KBM-7 (cell line): ENCODE measurements around the gene PSAT1.

ENCODE experiments used
- DNase-seq: peaks from one replicate; pipeline ENCODE4 v3.0.0-alpha.2; 2015
- in situ Hi-C: fragments of 300-500 bp; cut with MboI; formaldehyde crosslinking; loops from 2 replicates; pipeline ENCODE4 v1.14.3; 2020; ENCODE audit warnings: low sequenced_read_pairs, low pct_unique_long_range_greater_than_20kb, mixed read lengths

Gene PSAT1

DNA sequence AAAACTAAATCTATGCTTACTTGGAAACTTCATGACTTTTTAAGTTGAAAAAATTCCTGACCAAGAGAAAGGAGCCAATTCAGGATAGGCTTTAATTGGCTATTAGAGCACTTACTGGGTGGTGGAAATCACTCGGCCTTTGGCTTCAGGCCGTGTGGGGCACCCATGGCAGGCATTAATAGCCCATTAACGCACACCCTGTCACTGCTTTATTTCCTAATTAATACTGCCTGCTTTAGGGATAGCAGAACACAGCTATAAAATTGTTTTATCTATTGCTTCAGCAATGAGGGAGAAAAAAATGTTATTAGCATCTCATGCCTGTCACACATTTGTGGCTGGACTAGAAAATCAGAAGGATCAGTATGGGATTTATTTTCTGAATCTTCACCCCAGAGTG lies 58.1 kb downstream of the PSAT1 start:
- in situ Hi-C loops = no loop called here
- DNase-seq = no peak

DNA sequence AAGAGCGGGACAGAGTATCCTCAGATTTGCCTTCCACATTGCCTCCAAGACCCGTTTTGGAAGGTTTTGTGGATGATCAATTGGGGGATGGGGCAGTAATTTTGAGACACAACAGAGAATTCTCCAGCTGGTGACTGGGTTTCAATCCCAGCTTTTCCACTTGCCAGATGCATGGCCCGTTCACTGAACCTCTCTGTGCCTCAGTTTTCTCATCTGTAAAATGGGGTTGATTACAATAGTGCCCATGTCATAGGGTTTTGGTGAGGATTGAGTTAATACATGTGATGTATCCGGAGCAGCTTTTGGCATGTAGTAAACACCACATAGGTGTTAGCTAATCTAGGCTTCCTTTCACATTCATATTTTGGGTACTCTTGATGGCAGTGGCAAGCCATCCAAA lies 59.7 kb downstream of the PSAT1 start:
- no peak for DNase-seq
- in situ Hi-C loops = no loop called here

DNA sequence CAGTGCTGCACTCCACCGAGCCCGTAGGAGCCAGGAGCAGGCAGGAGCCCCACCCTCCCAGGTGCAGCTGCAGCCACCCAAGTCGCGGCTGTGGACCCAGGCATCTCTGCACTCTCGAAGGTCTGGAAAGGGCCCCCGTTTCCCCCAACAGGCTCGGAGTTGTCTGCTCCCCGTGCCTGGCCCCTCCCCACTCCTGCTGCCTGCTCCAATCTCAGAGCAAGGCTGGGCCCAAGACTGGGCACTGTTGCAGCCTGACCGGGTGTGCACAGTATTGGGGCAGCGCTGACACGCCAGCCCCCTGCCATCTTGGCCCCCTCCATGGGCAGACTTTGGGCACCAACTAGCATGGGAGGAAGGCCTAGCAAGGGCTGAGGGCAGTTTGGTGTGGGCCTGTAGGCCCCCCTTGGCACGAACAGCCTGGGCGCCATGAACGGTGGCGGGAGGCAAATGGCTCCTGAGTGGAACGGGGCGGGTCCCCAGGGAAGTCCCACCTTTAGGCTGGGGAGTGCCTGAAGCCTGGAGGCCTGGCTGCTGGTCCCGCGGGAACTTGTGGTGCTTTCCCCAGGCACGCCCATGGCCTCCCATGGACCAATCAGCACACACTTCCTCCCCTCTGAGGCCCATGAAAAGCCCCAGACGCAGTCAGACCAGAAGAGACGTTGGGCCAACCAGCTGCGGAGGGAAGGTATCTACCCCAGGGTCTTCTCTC lies 60.4 kb downstream of the PSAT1 start:
- no peak for DNase-seq
- in situ Hi-C loops = no loop called here

DNA sequence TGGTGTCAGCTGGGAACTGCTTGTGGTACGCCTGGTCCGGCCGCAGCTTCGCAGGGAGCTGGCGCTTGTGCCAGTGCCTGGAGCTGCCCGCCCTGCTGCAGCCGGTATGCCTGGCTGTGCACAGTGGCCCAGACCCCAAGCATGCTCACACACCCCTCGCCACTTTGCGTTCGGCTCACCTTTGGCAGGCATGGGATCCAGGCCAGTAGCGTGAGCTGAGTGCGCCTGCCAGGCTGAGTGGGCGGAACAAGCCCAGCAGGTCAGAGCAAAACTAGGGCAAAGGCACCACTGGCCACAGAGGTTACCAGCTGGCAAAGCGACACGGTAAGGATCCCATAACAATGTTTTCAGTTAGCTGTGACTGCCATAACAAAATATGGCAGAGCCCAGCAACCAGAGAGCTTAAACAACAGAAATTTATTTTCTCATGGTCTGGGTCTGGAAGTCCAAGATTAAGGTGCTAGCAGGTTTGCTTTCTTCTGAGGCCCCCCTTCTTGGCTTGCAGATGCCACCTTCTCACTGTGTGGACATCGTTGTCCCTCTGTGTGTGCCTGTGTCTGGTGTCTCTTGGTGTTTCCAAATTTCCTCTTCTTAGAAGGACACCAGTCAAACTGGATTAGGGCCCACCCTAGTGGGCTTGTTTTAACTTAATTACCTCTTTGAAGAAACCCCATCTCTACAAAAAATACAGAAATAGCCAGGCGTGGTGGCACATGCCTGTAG lies 61.6 kb downstream of the PSAT1 start:
- in situ Hi-C loops = no loop called here

DNA sequence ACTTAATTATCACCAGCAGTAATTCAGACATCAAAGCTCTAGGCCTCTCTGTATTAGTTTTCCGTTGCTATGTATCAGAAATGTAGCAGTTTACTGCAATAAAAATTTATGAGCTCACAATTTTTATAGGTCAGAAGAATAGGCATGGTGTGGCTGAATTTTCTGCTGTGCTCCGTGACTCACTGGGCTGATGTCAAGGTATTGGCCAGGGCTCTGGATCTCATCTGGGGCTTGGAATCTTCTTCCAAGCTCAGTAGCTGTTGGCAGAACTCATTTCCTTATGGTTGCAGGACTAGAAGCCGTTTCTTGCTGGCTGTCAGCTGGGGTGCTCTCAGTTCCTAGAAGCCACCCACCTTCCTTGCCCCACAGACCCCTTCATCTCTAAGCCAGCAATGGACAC lies 66.3 kb downstream of the PSAT1 start:
- DNase-seq = no peak
- in situ Hi-C loops = no loop called here

More for the DNA sequence above, 61.6 kb downstream of the PSAT1 start:
- DNase-seq = no peak

DNA sequence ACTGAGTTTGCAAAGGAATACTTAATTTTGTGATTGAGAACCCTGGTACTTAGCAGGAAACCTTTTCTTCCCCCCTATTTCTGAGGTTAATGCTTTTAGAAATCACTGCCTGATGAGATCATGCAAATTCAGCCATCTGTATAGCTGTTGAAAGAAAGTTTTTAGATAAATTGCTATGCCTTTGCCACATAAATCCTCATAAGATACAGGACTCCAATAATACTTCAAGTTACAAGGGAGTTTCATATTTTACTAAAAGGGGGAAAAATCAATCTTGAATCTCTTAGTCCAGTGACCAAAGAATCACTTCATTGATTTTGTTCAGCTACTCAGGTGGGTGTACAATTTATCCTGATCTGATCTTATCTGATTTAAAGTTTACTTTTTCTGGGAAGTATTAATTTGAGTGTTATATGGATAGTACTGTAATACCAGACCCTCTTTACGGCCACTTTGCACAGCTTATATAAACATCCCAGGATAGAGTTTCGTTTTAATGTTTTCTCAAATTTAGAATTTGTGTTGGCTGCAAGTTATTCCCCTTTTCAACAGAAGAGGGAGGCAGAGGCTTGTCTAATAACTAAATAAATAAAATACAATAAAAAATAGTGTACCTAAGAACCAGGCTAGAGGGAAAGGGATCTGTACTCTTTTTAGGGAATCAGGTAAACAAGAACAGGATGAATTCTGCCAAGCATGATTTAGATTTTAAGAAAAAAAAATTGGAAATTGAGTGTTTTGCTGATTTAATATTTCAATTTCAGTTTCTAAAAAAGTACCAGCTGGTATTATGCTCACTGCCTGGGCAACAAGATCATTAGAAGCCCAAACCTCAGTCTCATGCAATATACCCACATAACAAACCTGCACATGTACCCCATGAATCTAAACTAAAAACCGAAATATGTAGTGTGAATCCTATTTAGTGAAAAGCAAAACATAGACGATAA lies 69.1 kb downstream of the PSAT1 start:
- in situ Hi-C loops = no loop called here
- DNase-seq = peak; percentile 22

DNA sequence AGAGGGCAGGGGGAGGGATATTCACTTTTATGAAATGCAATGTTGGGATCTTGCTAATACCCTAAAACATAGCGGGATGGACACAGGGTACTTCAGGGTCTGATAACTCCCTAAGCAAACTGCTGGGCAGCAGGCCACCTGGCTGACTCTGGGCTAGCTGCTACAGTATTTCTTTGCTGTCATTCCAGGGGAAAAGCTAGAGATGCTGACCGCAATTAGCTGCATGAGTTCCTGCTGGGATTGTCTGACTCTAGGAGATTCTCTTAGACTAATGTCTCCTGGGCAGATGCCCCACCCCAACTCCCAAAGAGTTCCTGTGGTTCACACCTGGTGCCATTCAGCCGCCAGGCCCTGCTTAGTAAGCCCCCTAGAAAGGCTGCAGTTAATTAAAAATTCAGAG lies 69.9 kb downstream of the PSAT1 start:
- in situ Hi-C loops = no loop called here
- DNase-seq = no peak

DNA sequence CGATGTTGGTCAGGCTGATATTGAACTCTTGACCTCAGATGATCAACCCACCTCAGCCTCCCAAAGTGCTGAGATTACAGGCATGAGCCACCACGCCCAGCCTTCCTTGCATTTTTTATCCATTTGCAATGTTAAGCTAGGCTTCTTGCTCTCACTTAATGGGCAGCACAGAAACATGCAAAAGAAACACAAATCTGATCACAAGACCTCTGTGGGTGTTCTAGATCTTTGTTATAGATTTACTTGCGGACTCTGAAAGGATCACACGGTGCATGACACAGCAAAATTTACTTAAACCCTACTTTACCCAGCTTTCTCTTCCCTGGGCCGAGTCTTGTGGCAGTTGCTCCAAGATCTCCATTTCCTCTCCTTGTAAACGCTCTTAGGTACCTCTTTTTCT lies 71.3 kb downstream of the PSAT1 start:
- in situ Hi-C loops = no loop called here
- no peak for DNase-seq

DNA sequence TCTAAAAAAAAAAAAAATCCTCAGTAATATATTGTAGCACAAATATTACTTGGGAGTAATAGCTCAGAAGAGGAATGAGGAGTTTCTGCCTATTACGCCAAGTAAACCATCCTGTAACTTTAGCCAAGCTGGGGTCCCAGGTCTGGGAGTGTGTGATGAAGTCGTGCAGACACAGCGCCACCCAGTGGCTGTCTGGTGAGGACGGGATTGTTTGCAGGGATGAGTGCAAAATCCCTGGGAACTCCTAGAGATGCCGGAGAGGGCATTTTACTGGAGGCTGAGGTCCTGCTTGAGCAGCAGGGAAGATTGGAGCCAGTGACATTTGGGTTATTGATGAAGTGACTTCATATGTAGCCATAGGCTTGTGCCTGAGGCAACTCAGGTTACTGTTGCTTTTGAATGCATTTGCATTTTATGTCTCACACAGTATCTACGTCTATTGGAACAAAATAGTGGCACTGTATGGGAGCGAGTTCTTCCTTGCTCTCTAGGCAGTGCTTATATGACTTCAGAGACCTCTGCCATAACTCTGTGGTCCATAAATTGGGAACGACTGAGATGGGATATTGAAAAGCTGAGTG lies 72.8 kb downstream of the PSAT1 start:
- in situ Hi-C loops = no loop called here

DNA sequence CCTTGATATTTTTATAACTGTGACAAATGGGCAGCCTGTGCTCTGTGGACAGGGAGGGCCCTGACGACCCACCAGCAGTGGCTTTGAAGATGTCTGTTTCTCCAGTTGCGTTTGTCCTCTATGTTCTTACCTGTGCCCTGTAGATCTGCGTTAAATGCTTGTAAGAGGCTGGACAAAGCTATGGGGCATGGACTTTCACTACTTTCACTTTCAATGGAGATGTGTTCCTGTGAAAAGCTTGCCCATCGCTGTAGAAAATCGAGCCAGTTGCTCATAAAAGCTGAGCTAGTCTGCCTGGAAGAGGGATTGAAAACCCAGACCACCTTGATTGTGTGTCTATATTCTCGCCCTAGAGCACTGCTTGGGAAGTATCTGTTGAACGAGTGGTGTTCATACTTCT lies 74.1 kb downstream of the PSAT1 start:
- in situ Hi-C loops = no loop called here
- no peak for DNase-seq

More for the DNA sequence above, 72.8 kb downstream of the PSAT1 start:
- DNase-seq = peak; percentile 75

DNA sequence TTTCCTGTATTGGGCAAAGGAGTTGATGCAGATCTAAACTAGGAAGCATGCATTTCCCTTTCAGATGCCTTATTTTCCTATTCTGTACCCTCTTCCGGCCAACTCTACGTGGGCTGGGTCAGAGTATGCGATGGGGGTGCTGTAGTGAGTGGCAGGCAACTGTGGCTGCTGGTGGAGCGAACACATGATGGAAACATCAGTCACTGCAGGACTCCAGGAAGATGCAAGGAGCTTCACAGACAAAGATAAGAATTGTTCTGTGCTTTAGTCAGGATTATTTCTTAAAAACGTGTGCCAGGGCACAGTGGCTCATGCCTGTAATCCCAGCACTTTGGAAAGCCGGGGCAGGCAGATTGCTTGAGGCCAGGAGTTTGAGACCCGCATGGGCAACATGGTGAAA lies 75.1 kb downstream of the PSAT1 start:
- in situ Hi-C loops = no loop called here

More for the DNA sequence above, 75.1 kb downstream of the PSAT1 start:
- DNase-seq = no peak
